ENCODE results near the gene NBL1. TPM values are rescaled to one million over a fixed set of nuclear protein-coding genes. Genes with fewer than 3 reads are reported as not detected.
A peak's percentile ranks its signal among the peaks of the same experiment; 100 is the strongest.

Gene NBL1
- total and polyA plus RNA-seq, 2 donors = 21.7 to 47.6 TPM

- WGBS = 93% methylated on average over 4 of the region's 4 CpGs
- H3K27ac ChIP-seq (ENCODE audit: low read depth in 1 of 2, low read length in 1 of 2) = no peak overlapping the region
- H3K36me3 ChIP-seq (ENCODE audit: control insufficient read depth in 2 of 2, insufficient read depth in 2 of 2, low read length in 1 of 2) = peaks cover 0 to 10% of the 10 kb centered on the region in 2 donors
- no peaks in the 10 kb centered on the region for H3K9me3 ChIP-seq (ENCODE audit: control insufficient read depth in 2 of 2, insufficient read depth in 1 of 2, low read length in 1 of 2)
- peaks cover 0 to 4% of the 10 kb centered on the region in 2 donors for H3K4me1 ChIP-seq (ENCODE audit: control insufficient read depth in 2 of 2, insufficient read depth in 2 of 2, low read length in 2 of 2)
- H3K27me3 ChIP-seq (ENCODE audit: control insufficient read depth in 2 of 2, insufficient read depth in 1 of 2, low read length in 1 of 2) = no peaks in the 10 kb centered on the region
- no peak overlapping the region for H3K4me3 ChIP-seq (ENCODE audit: low read length in 2 of 2)
- DNase-seq (ENCODE audit: low read depth in 6 of 9, low spot score in 9 of 9) = peak in 1 of 9 donors; percentile 16
Observed at GRCh38 chr1:19606817-19607642, 37.1 kb upstream of the NBL1 start.

- Histone ChIP-seq H3K9me3 (ENCODE audit: control insufficient read depth in 2 of 2, insufficient read depth in 1 of 2, low read length in 1 of 2) (no peaks in the 10 kb centered on the region), H3K27me3 (ENCODE audit: control insufficient read depth in 2 of 2, insufficient read depth in 1 of 2, low read length in 1 of 2) (no peaks in the 10 kb centered on the region), H3K36me3 (ENCODE audit: control insufficient read depth in 2 of 2, insufficient read depth in 2 of 2, low read length in 1 of 2) (peaks cover 0 to 5% of the 10 kb centered on the region in 2 donors), H3K4me3 (ENCODE audit: low read length in 2 of 2) (no peak overlapping the region), H3K27ac (ENCODE audit: low read depth in 1 of 2, low read length in 1 of 2) (no peak overlapping the region), H3K4me1 (ENCODE audit: control insufficient read depth in 2 of 2, insufficient read depth in 2 of 2, low read length in 2 of 2) (peaks cover 0 to 4% of the 10 kb centered on the region in 2 donors)
- no peak for DNase-seq (ENCODE audit: low read depth in 6 of 9, low spot score in 9 of 9)
- 98% methylated on average over 12 of the region's 12 CpGs for WGBS
Observed at GRCh38 chr1:19608232-19608631, 35.9 kb upstream of the NBL1 start.

GRCh38 chr1:19610282-19610981, 33.7 kb upstream of the NBL1 start:
- no peak overlapping the region for H3K27ac ChIP-seq (ENCODE audit: low read depth in 1 of 2, low read length in 1 of 2)
- no peaks in the 10 kb centered on the region for H3K27me3 ChIP-seq (ENCODE audit: control insufficient read depth in 2 of 2, insufficient read depth in 1 of 2, low read length in 1 of 2)
- H3K4me1 ChIP-seq (ENCODE audit: control insufficient read depth in 2 of 2, insufficient read depth in 2 of 2, low read length in 2 of 2) = peaks cover 0 to 4% of the 10 kb centered on the region in 2 donors
- no peak for DNase-seq (ENCODE audit: low read depth in 6 of 9, low spot score in 9 of 9)
- WGBS = 96% methylated on average over 8 of the region's 8 CpGs
- H3K9me3 ChIP-seq (ENCODE audit: control insufficient read depth in 2 of 2, insufficient read depth in 1 of 2, low read length in 1 of 2) = no peaks in the 10 kb centered on the region
- H3K4me3 ChIP-seq (ENCODE audit: low read length in 2 of 2) = no peak overlapping the region
- H3K36me3 ChIP-seq (ENCODE audit: control insufficient read depth in 2 of 2, insufficient read depth in 2 of 2, low read length in 1 of 2) = peaks cover 4 to 9% of the 10 kb centered on the region in 2 donors

- WGBS = 94% methylated on average over 5 of the region's 5 CpGs
- H3K4me1 ChIP-seq (ENCODE audit: control insufficient read depth in 2 of 2, insufficient read depth in 2 of 2, low read length in 2 of 2) = no peaks in the 10 kb centered on the region
- H3K9me3 ChIP-seq (ENCODE audit: control insufficient read depth in 2 of 2, insufficient read depth in 1 of 2, low read length in 1 of 2) = no peaks in the 10 kb centered on the region
- DNase-seq (ENCODE audit: low read depth in 6 of 9, low spot score in 9 of 9) = no peak
- no peaks in the 10 kb centered on the region for H3K27me3 ChIP-seq (ENCODE audit: control insufficient read depth in 2 of 2, insufficient read depth in 1 of 2, low read length in 1 of 2)
- H3K4me3 ChIP-seq (ENCODE audit: low read length in 2 of 2) = no peak overlapping the region
- H3K27ac ChIP-seq (ENCODE audit: low read depth in 1 of 2, low read length in 1 of 2) = no peak overlapping the region
- H3K36me3 ChIP-seq (ENCODE audit: control insufficient read depth in 2 of 2, insufficient read depth in 2 of 2, low read length in 1 of 2) = peaks cover 8 to 19% of the 10 kb centered on the region in 2 donors
Observed at GRCh38 chr1:19612530-19612929, 31.6 kb upstream of the NBL1 start.

GRCh38 chr1:19613171-19613703, 30.9 kb upstream of the NBL1 start:
- Histone ChIP-seq H3K4me1 (ENCODE audit: control insufficient read depth in 2 of 2, insufficient read depth in 2 of 2, low read length in 2 of 2) (peaks cover 0 to 1% of the 10 kb centered on the region in 2 donors), H3K9me3 (ENCODE audit: control insufficient read depth in 2 of 2, insufficient read depth in 1 of 2, low read length in 1 of 2) (no peaks in the 10 kb centered on the region), H3K4me3 (ENCODE audit: low read length in 2 of 2) (no peak overlapping the region), H3K27me3 (ENCODE audit: control insufficient read depth in 2 of 2, insufficient read depth in 1 of 2, low read length in 1 of 2) (no peaks in the 10 kb centered on the region), H3K27ac (ENCODE audit: low read depth in 1 of 2, low read length in 1 of 2) (no peak overlapping the region), H3K36me3 (ENCODE audit: control insufficient read depth in 2 of 2, insufficient read depth in 2 of 2, low read length in 1 of 2) (peaks cover 8 to 19% of the 10 kb centered on the region in 2 donors)
- DNase-seq (ENCODE audit: low read depth in 6 of 9, low spot score in 9 of 9) = no peak
- WGBS = 78% methylated on average over 7 of the region's 7 CpGs

- Histone ChIP-seq H3K27me3 (ENCODE audit: control insufficient read depth in 2 of 2, insufficient read depth in 1 of 2, low read length in 1 of 2) (no peaks in the 10 kb centered on the region), H3K4me3 (ENCODE audit: low read length in 2 of 2) (no peak overlapping the region), H3K27ac (ENCODE audit: low read depth in 1 of 2, low read length in 1 of 2) (no peak overlapping the region), H3K4me1 (ENCODE audit: control insufficient read depth in 2 of 2, insufficient read depth in 2 of 2, low read length in 2 of 2) (peaks cover 5 to 9% of the 10 kb centered on the region in 2 donors), H3K9me3 (ENCODE audit: control insufficient read depth in 2 of 2, insufficient read depth in 1 of 2, low read length in 1 of 2) (no peaks in the 10 kb centered on the region), H3K36me3 (ENCODE audit: control insufficient read depth in 2 of 2, insufficient read depth in 2 of 2, low read length in 1 of 2) (peaks cover 8 to 19% of the 10 kb centered on the region in 2 donors)
- no peak for DNase-seq (ENCODE audit: low read depth in 6 of 9, low spot score in 9 of 9)
- WGBS = 96% methylated on average over 6 of the region's 6 CpGs
Observed at GRCh38 chr1:19615438-19615837, 28.7 kb upstream of the NBL1 start.

- H3K4me1 ChIP-seq (ENCODE audit: control insufficient read depth in 2 of 2, insufficient read depth in 2 of 2, low read length in 2 of 2) = peaks cover 5 to 9% of the 10 kb centered on the region in 2 donors
- WGBS = 88% methylated on average over 2 of the region's 2 CpGs
- H3K36me3 ChIP-seq (ENCODE audit: control insufficient read depth in 2 of 2, insufficient read depth in 2 of 2, low read length in 1 of 2) = peaks cover 8 to 19% of the 10 kb centered on the region in 2 donors
- no peaks in the 10 kb centered on the region for H3K27me3 ChIP-seq (ENCODE audit: control insufficient read depth in 2 of 2, insufficient read depth in 1 of 2, low read length in 1 of 2)
- H3K9me3 ChIP-seq (ENCODE audit: control insufficient read depth in 2 of 2, insufficient read depth in 1 of 2, low read length in 1 of 2) = no peaks in the 10 kb centered on the region
- no peak overlapping the region for H3K4me3 ChIP-seq (ENCODE audit: low read length in 2 of 2)
- H3K27ac ChIP-seq (ENCODE audit: low read depth in 1 of 2, low read length in 1 of 2) = no peak overlapping the region
- DNase-seq (ENCODE audit: low read depth in 6 of 9, low spot score in 9 of 9) = no peak
Observed at GRCh38 chr1:19616489-19616888, 27.6 kb upstream of the NBL1 start.

- peaks cover 5 to 9% of the 10 kb centered on the region in 2 donors for H3K4me1 ChIP-seq (ENCODE audit: control insufficient read depth in 2 of 2, insufficient read depth in 2 of 2, low read length in 2 of 2)
- DNase-seq (ENCODE audit: low read depth in 6 of 9, low spot score in 9 of 9) = no peak
- no peaks in the 10 kb centered on the region for H3K27me3 ChIP-seq (ENCODE audit: control insufficient read depth in 2 of 2, insufficient read depth in 1 of 2, low read length in 1 of 2)
- H3K4me3 ChIP-seq (ENCODE audit: low read length in 2 of 2) = no peak overlapping the region
- no peaks in the 10 kb centered on the region for H3K9me3 ChIP-seq (ENCODE audit: control insufficient read depth in 2 of 2, insufficient read depth in 1 of 2, low read length in 1 of 2)
- 95% methylated on average over 3 of the region's 3 CpGs for WGBS
- H3K27ac ChIP-seq (ENCODE audit: low read depth in 1 of 2, low read length in 1 of 2) = no peak overlapping the region
- peaks cover 8 to 19% of the 10 kb centered on the region in 2 donors for H3K36me3 ChIP-seq (ENCODE audit: control insufficient read depth in 2 of 2, insufficient read depth in 2 of 2, low read length in 1 of 2)
Observed at GRCh38 chr1:19617376-19617775, 26.7 kb upstream of the NBL1 start.

- peaks cover 5 to 9% of the 10 kb centered on the region in 2 donors for H3K4me1 ChIP-seq (ENCODE audit: control insufficient read depth in 2 of 2, insufficient read depth in 2 of 2, low read length in 2 of 2)
- 96% methylated on average over 3 of the region's 3 CpGs for WGBS
- no peak overlapping the region for H3K27ac ChIP-seq (ENCODE audit: low read depth in 1 of 2, low read length in 1 of 2)
Observed at GRCh38 chr1:19618428-19618827, 25.7 kb upstream of the NBL1 start.

More at GRCh38 chr1:19618428-19618827, 25.7 kb upstream of the NBL1 start:
- no peak overlapping the region for H3K4me3 ChIP-seq (ENCODE audit: low read length in 2 of 2)
- no peak for DNase-seq (ENCODE audit: low read depth in 6 of 9, low spot score in 9 of 9)
- no peaks in the 10 kb centered on the region for H3K27me3 ChIP-seq (ENCODE audit: control insufficient read depth in 2 of 2, insufficient read depth in 1 of 2, low read length in 1 of 2)
- peaks cover 8 to 19% of the 10 kb centered on the region in 2 donors for H3K36me3 ChIP-seq (ENCODE audit: control insufficient read depth in 2 of 2, insufficient read depth in 2 of 2, low read length in 1 of 2)
- no peaks in the 10 kb centered on the region for H3K9me3 ChIP-seq (ENCODE audit: control insufficient read depth in 2 of 2, insufficient read depth in 1 of 2, low read length in 1 of 2)
